ENCODE results near the gene HHEX.
"Not testable (repeated sequence)": the region's sequence is repeated elsewhere in the genome, so short reads cannot be mapped to it uniquely, and the experiment has no call there.

Gene HHEX

DNA sequence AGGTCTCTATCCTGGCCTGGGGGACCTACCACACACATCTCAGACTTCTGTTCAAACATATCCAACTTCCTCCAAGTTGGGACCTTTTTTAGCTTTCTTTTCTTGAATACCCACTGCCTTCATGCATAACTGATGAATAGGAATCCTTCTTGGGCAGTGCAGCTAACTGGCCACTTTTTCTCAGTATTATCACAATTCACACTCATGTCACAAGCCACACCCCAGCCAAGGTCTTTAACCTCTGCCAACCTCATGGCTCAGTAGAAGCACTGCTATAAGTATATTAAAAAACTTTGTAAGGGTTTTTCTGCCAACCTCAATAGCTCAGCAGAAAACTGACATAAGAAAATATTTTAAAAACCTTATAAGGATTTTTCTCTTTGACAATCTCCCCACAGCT is 44.5 kb downstream of the HHEX start:
- no peak for DNase-seq (ENCODE audit: low spot score)

DNA sequence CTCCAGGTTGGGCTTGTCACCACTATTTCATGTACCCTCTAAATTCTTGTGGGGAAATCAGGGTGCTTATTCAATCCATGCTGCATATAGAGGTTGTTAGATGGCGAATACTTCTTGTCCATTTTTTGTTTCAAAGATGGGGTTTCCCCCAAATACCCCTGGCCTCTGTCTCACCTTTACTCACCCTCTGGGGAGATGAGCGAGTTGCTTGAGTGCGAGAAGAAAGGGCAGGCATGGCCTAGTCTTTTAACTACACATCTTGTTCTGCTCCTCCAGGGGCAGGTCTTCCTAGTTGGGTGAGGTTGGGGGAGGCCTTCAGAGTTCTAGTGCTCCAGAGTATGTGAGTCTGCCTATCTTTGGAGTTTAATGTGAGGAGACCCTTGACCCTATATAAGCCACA is 46.2 kb downstream of the HHEX start:
- DNase-seq (ENCODE audit: low spot score) = no peak

DNA sequence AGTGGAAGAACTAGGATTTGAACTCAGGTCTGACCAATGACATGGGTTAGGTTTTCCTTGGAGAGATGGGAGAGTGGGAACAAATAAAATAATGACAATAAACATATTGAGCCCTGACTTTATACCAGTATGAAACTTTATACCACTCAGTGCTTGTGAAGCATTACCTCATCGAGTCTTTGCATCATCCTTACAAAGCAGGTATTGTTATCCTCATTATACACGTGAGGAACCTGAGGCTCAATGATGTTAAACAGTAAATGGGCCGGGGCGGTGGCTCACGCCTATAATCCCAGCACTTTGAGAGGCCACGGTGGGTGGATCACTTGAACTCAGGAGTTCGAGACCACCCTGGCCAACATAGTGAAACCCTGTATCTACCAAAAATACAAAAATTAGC is 47.7 kb downstream of the HHEX start:
- no peak for DNase-seq (ENCODE audit: low spot score)

DNA sequence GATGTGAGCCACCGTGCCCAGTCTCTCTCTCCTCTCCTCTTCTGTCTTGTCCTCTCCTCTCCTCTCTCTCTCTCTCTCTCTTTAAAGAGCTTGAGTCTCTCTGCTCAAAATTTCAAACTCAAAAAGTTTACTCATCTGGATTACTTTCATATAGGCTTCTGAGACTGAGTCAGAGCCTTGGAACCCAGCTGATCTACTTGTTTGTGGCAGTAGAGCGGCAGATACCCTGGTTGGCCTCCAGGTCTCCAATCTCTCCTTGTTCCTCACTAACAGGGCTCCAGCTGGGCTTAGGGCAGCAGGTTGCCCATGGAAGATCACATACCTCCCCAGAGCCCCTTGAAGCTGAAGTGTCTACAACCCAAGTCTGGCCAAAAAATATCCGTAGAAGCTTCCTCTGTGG is 51.0 kb downstream of the HHEX start:
- no peak for DNase-seq (ENCODE audit: low spot score)

- DNase-seq (ENCODE audit: low spot score) = not testable (repeated sequence)
Measured at GRCh38 chr10:92741741-92742140, 52.0 kb downstream of the HHEX start.

GRCh38 chr10:92742331-92743228 is 52.8 kb downstream of the HHEX start:
- DNase-seq (ENCODE audit: low spot score) = no peak
